ENCODE results near the gene CACNA1B. TPM values are rescaled to one million over a fixed set of nuclear protein-coding genes. Genes with fewer than 3 reads are reported as not detected.
"Not testable (repeated sequence)": the region's sequence is repeated elsewhere in the genome, so short reads cannot be mapped to it uniquely, and the experiment has no call there.

The CACNA1B gene
- total RNA-seq, 1 experiment from 2014 or later, result not detected

GRCh38 chr9:137890768-137891587 lies 13.4 kb downstream of the CACNA1B start:
- H3K4me3 ChIP-seq (ENCODE audit: low read length); H2AFZ ChIP-seq (ENCODE audit: low read length); H4K20me1 ChIP-seq (ENCODE audit: insufficient read depth, low read depth, low read length); H3K9me3 ChIP-seq (ENCODE audit: low read length); DNase-seq; H3K9ac ChIP-seq (ENCODE audit: low read length); H3K79me2 ChIP-seq (ENCODE audit: low read length); H3K4me2 ChIP-seq (ENCODE audit: low read depth, low read length, poor library complexity, severe bottlenecking); H3K27me3 ChIP-seq (ENCODE audit: low read length); H3K27ac ChIP-seq (ENCODE audit: low read length); H3K9me2 ChIP-seq (replicated peaks; ENCODE audit: insufficient read depth, low read length); H3K4me1 ChIP-seq (ENCODE audit: low read length); H3K36me3 ChIP-seq (ENCODE audit: insufficient read depth, low read length): not testable (repeated sequence)

- no peaks in the 10 kb centered on the region for H3K79me2 ChIP-seq (ENCODE audit: low read length)
- no peak overlapping the region for H2AFZ ChIP-seq (ENCODE audit: low read length)
- no peaks in the 10 kb centered on the region for H3K9me3 ChIP-seq (ENCODE audit: low read length)
- H3K9ac ChIP-seq (ENCODE audit: low read length), result no peak overlapping the region
- H3K9me2 ChIP-seq (replicated peaks; ENCODE audit: insufficient read depth, low read length), result no peaks in the 10 kb centered on the region
- H3K36me3 ChIP-seq (ENCODE audit: insufficient read depth, low read length), result no peaks in the 10 kb centered on the region
- no peaks in the 10 kb centered on the region for H3K27me3 ChIP-seq (ENCODE audit: low read length)
- H4K20me1 ChIP-seq (ENCODE audit: insufficient read depth, low read depth, low read length), result no peaks in the 10 kb centered on the region
- H3K4me2 ChIP-seq (ENCODE audit: low read depth, low read length, poor library complexity, severe bottlenecking), result no peak overlapping the region
- H3K4me3 ChIP-seq (ENCODE audit: low read length), result no peak overlapping the region
- no peak for DNase-seq
- H3K27ac ChIP-seq (ENCODE audit: low read length), result no peak overlapping the region
- H3K4me1 ChIP-seq (ENCODE audit: low read length), result no peaks in the 10 kb centered on the region
Observed at GRCh38 chr9:137891588-137892423, 14.2 kb downstream of the CACNA1B start.

GRCh38 chr9:137892424-137893191 lies 15.0 kb downstream of the CACNA1B start:
- H3K4me2 ChIP-seq (ENCODE audit: low read depth, low read length, poor library complexity, severe bottlenecking), result no peak overlapping the region
- H3K4me3 ChIP-seq (ENCODE audit: low read length), result no peak overlapping the region
- no peaks in the 10 kb centered on the region for H3K27me3 ChIP-seq (ENCODE audit: low read length)
- H3K27ac ChIP-seq (ENCODE audit: low read length), result no peak overlapping the region
- no peaks in the 10 kb centered on the region for H4K20me1 ChIP-seq (ENCODE audit: insufficient read depth, low read depth, low read length)
- no peaks in the 10 kb centered on the region for H3K9me3 ChIP-seq (ENCODE audit: low read length)
- H2AFZ ChIP-seq (ENCODE audit: low read length), result no peak overlapping the region
- H3K36me3 ChIP-seq (ENCODE audit: insufficient read depth, low read length), result no peaks in the 10 kb centered on the region
- DNase-seq, result no peak
- no peaks in the 10 kb centered on the region for H3K9me2 ChIP-seq (replicated peaks; ENCODE audit: insufficient read depth, low read length)
- H3K9ac ChIP-seq (ENCODE audit: low read length), result no peak overlapping the region
- H3K79me2 ChIP-seq (ENCODE audit: low read length), result no peaks in the 10 kb centered on the region
- no peaks in the 10 kb centered on the region for H3K4me1 ChIP-seq (ENCODE audit: low read length)

- Histone ChIP-seq H3K27ac (ENCODE audit: low read length) (no peak overlapping the region), H3K36me3 (ENCODE audit: insufficient read depth, low read length) (no peaks in the 10 kb centered on the region), H3K9me2 (replicated peaks; ENCODE audit: insufficient read depth, low read length) (no peaks in the 10 kb centered on the region), H3K4me2 (ENCODE audit: low read depth, low read length, poor library complexity, severe bottlenecking) (no peak overlapping the region), H3K9me3 (ENCODE audit: low read length) (no peaks in the 10 kb centered on the region), H3K79me2 (ENCODE audit: low read length) (no peaks in the 10 kb centered on the region), H3K9ac (ENCODE audit: low read length) (no peak overlapping the region), H3K27me3 (ENCODE audit: low read length) (no peaks in the 10 kb centered on the region), H2AFZ (ENCODE audit: low read length) (no peak overlapping the region), H3K4me1 (ENCODE audit: low read length) (no peaks in the 10 kb centered on the region), H3K4me3 (ENCODE audit: low read length) (no peak overlapping the region), H4K20me1 (ENCODE audit: insufficient read depth, low read depth, low read length) (no peaks in the 10 kb centered on the region)
- DNase-seq, result no peak
Observed at GRCh38 chr9:137893670-137894069, 16.1 kb downstream of the CACNA1B start.

- H3K27ac ChIP-seq (ENCODE audit: low read length), result no peak overlapping the region
- no peak for DNase-seq
- no peaks in the 10 kb centered on the region for H4K20me1 ChIP-seq (ENCODE audit: insufficient read depth, low read depth, low read length)
- no peak overlapping the region for H3K9ac ChIP-seq (ENCODE audit: low read length)
- no peaks in the 10 kb centered on the region for H3K79me2 ChIP-seq (ENCODE audit: low read length)
- no peak overlapping the region for H3K4me2 ChIP-seq (ENCODE audit: low read depth, low read length, poor library complexity, severe bottlenecking)
- no peak overlapping the region for H2AFZ ChIP-seq (ENCODE audit: low read length)
- H3K36me3 ChIP-seq (ENCODE audit: insufficient read depth, low read length), result no peaks in the 10 kb centered on the region
- H3K9me2 ChIP-seq (replicated peaks; ENCODE audit: insufficient read depth, low read length), result no peaks in the 10 kb centered on the region
- H3K9me3 ChIP-seq (ENCODE audit: low read length), result no peaks in the 10 kb centered on the region
- no peaks in the 10 kb centered on the region for H3K4me1 ChIP-seq (ENCODE audit: low read length)
- H3K27me3 ChIP-seq (ENCODE audit: low read length), result 0 out of 2 replicates have a peak, but pooled peaks cover 2% of the 10 kb centered on the region
- H3K4me3 ChIP-seq (ENCODE audit: low read length), result no peak overlapping the region
Observed at GRCh38 chr9:137899551-137900360, 22.2 kb downstream of the CACNA1B start.

- Histone ChIP-seq H3K36me3 (ENCODE audit: insufficient read depth, low read length) (no peaks in the 10 kb centered on the region), H4K20me1 (ENCODE audit: insufficient read depth, low read depth, low read length) (no peaks in the 10 kb centered on the region), H3K4me1 (ENCODE audit: low read length) (no peaks in the 10 kb centered on the region), H3K4me2 (ENCODE audit: low read depth, low read length, poor library complexity, severe bottlenecking) (no peak overlapping the region), H2AFZ (ENCODE audit: low read length) (no peak overlapping the region), H3K27me3 (ENCODE audit: low read length) (0 out of 2 replicates have a peak, but pooled peaks cover 2% of the 10 kb centered on the region), H3K27ac (ENCODE audit: low read length) (no peak overlapping the region), H3K4me3 (ENCODE audit: low read length) (no peak overlapping the region), H3K9me2 (replicated peaks; ENCODE audit: insufficient read depth, low read length) (no peaks in the 10 kb centered on the region), H3K79me2 (ENCODE audit: low read length) (no peaks in the 10 kb centered on the region), H3K9me3 (ENCODE audit: low read length) (no peaks in the 10 kb centered on the region), H3K9ac (ENCODE audit: low read length) (no peak overlapping the region)
- DNase-seq, result no peak
Observed at GRCh38 chr9:137900584-137901310, 23.2 kb downstream of the CACNA1B start.

GRCh38 chr9:137902646-137903045 lies 25.1 kb downstream of the CACNA1B start:
- H3K4me3 ChIP-seq (ENCODE audit: low read length), result no peak overlapping the region
- no peaks in the 10 kb centered on the region for H3K9me3 ChIP-seq (ENCODE audit: low read length)
- H3K27me3 ChIP-seq (ENCODE audit: low read length), result 0 out of 2 replicates have a peak, but pooled peaks cover 2% of the 10 kb centered on the region
- no peak overlapping the region for H3K9ac ChIP-seq (ENCODE audit: low read length)
- no peak overlapping the region for H2AFZ ChIP-seq (ENCODE audit: low read length)
- no peaks in the 10 kb centered on the region for H4K20me1 ChIP-seq (ENCODE audit: insufficient read depth, low read depth, low read length)
- no peaks in the 10 kb centered on the region for H3K79me2 ChIP-seq (ENCODE audit: low read length)
- H3K27ac ChIP-seq (ENCODE audit: low read length), result no peak overlapping the region
- no peak for DNase-seq
- no peak overlapping the region for H3K4me2 ChIP-seq (ENCODE audit: low read depth, low read length, poor library complexity, severe bottlenecking)
- no peaks in the 10 kb centered on the region for H3K36me3 ChIP-seq (ENCODE audit: insufficient read depth, low read length)
- H3K4me1 ChIP-seq (ENCODE audit: low read length), result no peaks in the 10 kb centered on the region
- no peaks in the 10 kb centered on the region for H3K9me2 ChIP-seq (replicated peaks; ENCODE audit: insufficient read depth, low read length)

Data from Karpas-422 (cell line).